Sigmoid colon (tissue), 4 donors: ENCODE measurements around the gene ZNF576.

Experiments
- EP300 ChIP-seq, 4 donors: sonication (generic); formaldehyde crosslinking; IDR thresholded peaks; one replicate each; pipeline ENCODE4 v1.6.1; 2017; ENCODE audit warnings: antibody characterized with exemption in 4 of 4
- TF ChIP-seq, protein P1 (sequence below), 4 experiments: fragments of 450-650 bp in 3 of 4; fragments of 200-600 bp in 1 of 4; IDR thresholded peaks; one replicate each; pipeline ENCODE4 v1.5.1; 2016 to 2019; ENCODE audit warnings: antibody characterized with exemption in 4 of 4, mild to moderate bottlenecking in 3 of 4, moderate library complexity in 2 of 4

GRCh38 chr19:43605875-43606568 lies 9.6 kb downstream of the ZNF576 start:
- TF ChIP-seq EP300 (IDR thresholded peaks at IDR 0.05): no peak
- TF ChIP-seq, protein P1, sequence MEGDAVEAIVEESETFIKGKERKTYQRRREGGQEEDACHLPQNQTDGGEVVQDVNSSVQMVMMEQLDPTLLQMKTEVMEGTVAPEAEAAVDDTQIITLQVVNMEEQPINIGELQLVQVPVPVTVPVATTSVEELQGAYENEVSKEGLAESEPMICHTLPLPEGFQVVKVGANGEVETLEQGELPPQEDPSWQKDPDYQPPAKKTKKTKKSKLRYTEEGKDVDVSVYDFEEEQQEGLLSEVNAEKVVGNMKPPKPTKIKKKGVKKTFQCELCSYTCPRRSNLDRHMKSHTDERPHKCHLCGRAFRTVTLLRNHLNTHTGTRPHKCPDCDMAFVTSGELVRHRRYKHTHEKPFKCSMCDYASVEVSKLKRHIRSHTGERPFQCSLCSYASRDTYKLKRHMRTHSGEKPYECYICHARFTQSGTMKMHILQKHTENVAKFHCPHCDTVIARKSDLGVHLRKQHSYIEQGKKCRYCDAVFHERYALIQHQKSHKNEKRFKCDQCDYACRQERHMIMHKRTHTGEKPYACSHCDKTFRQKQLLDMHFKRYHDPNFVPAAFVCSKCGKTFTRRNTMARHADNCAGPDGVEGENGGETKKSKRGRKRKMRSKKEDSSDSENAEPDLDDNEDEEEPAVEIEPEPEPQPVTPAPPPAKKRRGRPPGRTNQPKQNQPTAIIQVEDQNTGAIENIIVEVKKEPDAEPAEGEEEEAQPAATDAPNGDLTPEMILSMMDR (IDR thresholded peaks at IDR 0.05): no peak
